Neuronal stem cell (in vitro differentiated cells): ENCODE results near the gene PDE1C.

ENCODE experiments used
- DNase-seq: peaks from one replicate; pipeline ENCODE4 v3.0.0-alpha.2; 2013; ENCODE audit warnings: low spot score
- H2AFZ ChIP-seq: one replicate; pipeline ENCODE4 v1.6.1; 2013; ENCODE audit warnings: mild to moderate bottlenecking, low read length, inconsistent platforms
- H2AK5ac ChIP-seq: 2 replicates; pipeline ENCODE4 v1.6.1; 2013; ENCODE audit warnings: low read depth, mild to moderate bottlenecking, inconsistent platforms, low read length, moderate library complexity, mixed read lengths
- H2BK120ac ChIP-seq: 2 replicates; pipeline ENCODE4 v1.6.1; 2013; ENCODE audit warnings: low read depth, mild to moderate bottlenecking, inconsistent platforms, low read length, moderate library complexity, mixed read lengths
- H2BK12ac ChIP-seq: one replicate; pipeline ENCODE4 v1.6.1; 2013; ENCODE audit warnings: low read length, inconsistent platforms
- H2BK15ac ChIP-seq: 2 replicates; pipeline ENCODE4 v1.6.1; 2013; ENCODE audit warnings: mild to moderate bottlenecking, low read length, inconsistent platforms, mixed read lengths
- H2BK5ac ChIP-seq: one replicate; pipeline ENCODE4 v1.6.1; 2013; ENCODE audit warnings: inconsistent platforms, mild to moderate bottlenecking, low read length, moderate library complexity
- H3K14ac ChIP-seq: one replicate; pipeline ENCODE4 v1.6.1; 2013; ENCODE audit warnings: low read length, inconsistent platforms
- H3K18ac ChIP-seq: 2 replicates; pipeline ENCODE4 v1.6.1; 2013; ENCODE audit warnings: low read length, inconsistent platforms
- H3K23ac ChIP-seq: 2 replicates; pipeline ENCODE4 v1.6.1; 2013; ENCODE audit warnings: low read depth, mild to moderate bottlenecking, mixed read lengths, low read length, inconsistent platforms; ENCODE audit not compliant: poor library complexity
- H3K27ac ChIP-seq: replicated peaks from 3 replicates; pipeline ENCODE4 v1.5.1; 2013; ENCODE audit warnings: low read length, inconsistent platforms
- H3K27me3 ChIP-seq, 3 experiments: 2 replicates each; pipeline ENCODE4 v1.6.1; 2013; ENCODE audit warnings: low read length in 3 of 3, mild to moderate bottlenecking in 2 of 3, inconsistent platforms in 1 of 3, low read depth in 1 of 3, mixed read lengths in 1 of 3, moderate library complexity in 1 of 3; ENCODE audit not compliant: control insufficient read depth in 3 of 3, insufficient read depth in 3 of 3
- H3K36me3 ChIP-seq, 2 donors: replicated peaks in 1 of 2; 2 replicates each; pipeline ENCODE4 v1.6.1; 2013; ENCODE audit warnings: low read length in 2 of 2; ENCODE audit not compliant: control insufficient read depth in 2 of 2, insufficient read depth in 2 of 2
- H3K4ac ChIP-seq: 2 replicates; pipeline ENCODE4 v1.6.1; 2013; ENCODE audit warnings: inconsistent platforms, mild to moderate bottlenecking, low read length, moderate library complexity
- H3K4me1 ChIP-seq, 2 donors: 1 replicate in 1 of 2; 2 replicates in 1 of 2; pipeline ENCODE4 v1.6.1; 2013; ENCODE audit warnings: low read length in 2 of 2, low read depth in 1 of 2; ENCODE audit not compliant: control insufficient read depth in 2 of 2, insufficient read depth in 1 of 2
- H3K4me2 ChIP-seq: one replicate; pipeline ENCODE4 v1.6.1; 2013; ENCODE audit warnings: mild to moderate bottlenecking, low read length, inconsistent platforms; ENCODE audit not compliant: insufficient read depth, poor library complexity, severe bottlenecking
- H3K4me3 ChIP-seq, 2 donors: 2 replicates each; pipeline ENCODE4 v1.5.1; 2013; ENCODE audit warnings: low read length in 2 of 2, mild to moderate bottlenecking in 2 of 2, inconsistent platforms in 1 of 2, moderate library complexity in 1 of 2
- H3K79me1 ChIP-seq: one replicate; pipeline ENCODE4 v1.6.1; 2013; ENCODE audit warnings: low read depth, mild to moderate bottlenecking, inconsistent platforms, low read length, moderate library complexity
- H3K9ac ChIP-seq: one replicate; pipeline ENCODE4 v1.6.1; 2013; ENCODE audit warnings: mild to moderate bottlenecking, low read depth, low read length, inconsistent platforms; ENCODE audit not compliant: poor library complexity
- H3K9me3 ChIP-seq, 2 donors: replicated peaks in 1 of 2; 2 replicates each; pipeline versions ENCODE3 to v1.6.1; 2013; ENCODE audit warnings: low read length in 2 of 2, mild to moderate bottlenecking in 2 of 2, inconsistent platforms in 1 of 2, low read depth in 1 of 2, mixed read lengths in 1 of 2, moderate library complexity in 1 of 2; ENCODE audit not compliant: control insufficient read depth in 2 of 2, insufficient read depth in 1 of 2
- H4K8ac ChIP-seq: one replicate; pipeline ENCODE4 v1.6.1; 2013; ENCODE audit warnings: low read depth, mild to moderate bottlenecking, inconsistent platforms, low read length, moderate library complexity
- H4K91ac ChIP-seq: one replicate; pipeline ENCODE4 v1.6.1; 2013; ENCODE audit warnings: low read length, low read depth, mild to moderate bottlenecking, inconsistent platforms; ENCODE audit not compliant: poor library complexity
- whole genome bisulfite sequencing, 2 donors: extraction: QIAGEN DNeasy Blood & Tissue Kit; methylation state at CpG; one replicate each; pipeline ENCODE4 v1.1.7; 2013; ENCODE audit warnings: missing lambda C conversion rate in 2 of 2, mixed read lengths in 1 of 2; ENCODE audit not compliant: insufficient read length in 2 of 2, insufficient replicate concordance in 1 of 2; ENCODE audit errors: extremely low coverage in 2 of 2; 5-methylcytosine and 5-hydroxymethylcytosine counted together

Gene PDE1C

DNA sequence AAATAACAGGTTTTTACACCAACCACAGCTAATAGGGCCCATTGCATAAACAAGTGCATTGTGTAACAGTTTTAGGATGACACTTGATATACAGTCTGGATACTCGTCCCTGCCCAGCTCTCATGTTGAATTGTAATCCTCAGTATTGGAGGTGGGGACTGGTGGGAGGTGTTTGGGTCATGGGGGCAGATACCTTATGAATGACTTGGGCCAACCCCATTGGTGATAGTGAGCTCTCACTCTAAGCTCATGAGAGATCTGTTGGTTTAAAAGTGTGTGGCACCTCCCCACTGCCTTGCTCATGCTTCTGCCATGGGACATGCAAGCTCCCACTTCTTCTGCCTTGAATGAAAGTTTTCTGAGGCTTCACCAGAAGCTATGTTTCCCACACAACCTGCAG, 136.7 kb downstream of the PDE1C start:
- Histone ChIP-seq H3K27me3 (no peaks in the 10 kb centered on the region), H3K9me3 (no peaks in the 10 kb centered on the region), H3K23ac (no peak overlapping the region), H3K9ac (no peak overlapping the region), H2BK15ac (no peak overlapping the region), H3K79me1 (no peaks in the 10 kb centered on the region), H3K4me3 (no peak overlapping the region), H2BK12ac (no peak overlapping the region), H4K91ac (no peak overlapping the region), H3K36me3 (no peaks in the 10 kb centered on the region), H2AFZ (no peak overlapping the region), H2BK5ac (no peak overlapping the region), H3K4ac (no peak overlapping the region), H3K14ac (no peak overlapping the region), H3K4me2 (no peak overlapping the region), H2AK5ac (no peak overlapping the region), H2BK120ac (no peak overlapping the region), H4K8ac (no peak overlapping the region), H3K27ac (no peak overlapping the region), H3K18ac (no peak overlapping the region), H3K4me1 (peaks cover 0 to 2% of the 10 kb centered on the region in 2 donors)
- no peak for DNase-seq
- no CpG with 5 or more reads among the region's 1 CpG for WGBS, 2 donors

DNA sequence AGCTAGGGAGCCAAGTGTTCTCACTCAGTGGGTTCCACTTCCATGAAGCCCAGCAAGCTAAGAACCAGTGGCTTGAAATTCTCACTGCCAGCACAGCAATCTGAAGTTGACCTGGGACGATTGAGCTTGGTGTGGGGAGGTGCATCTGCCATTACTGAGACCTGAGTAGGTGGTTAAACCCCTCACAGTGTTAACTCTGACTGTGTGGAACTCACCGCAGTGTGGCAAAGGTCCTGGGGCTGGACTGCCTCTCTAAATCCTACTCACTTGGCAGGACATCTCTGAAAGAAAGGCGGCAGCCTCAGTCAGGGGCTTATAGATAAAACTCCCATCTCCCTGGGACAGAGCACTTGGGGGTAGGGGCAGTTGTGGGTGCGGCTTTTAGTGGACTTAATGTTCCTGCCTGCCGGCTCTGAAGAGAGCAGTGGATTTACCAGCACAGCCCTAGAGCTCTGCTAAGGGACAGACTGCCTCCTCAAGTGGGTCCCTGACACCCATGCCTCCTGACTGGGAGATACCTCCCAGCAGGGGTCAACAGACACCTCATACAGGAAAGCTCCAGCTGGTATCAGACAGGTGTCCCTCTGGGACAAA, 143.1 kb downstream of the PDE1C start:
- H3K4me3 ChIP-seq, result no peak overlapping the region
- H3K4me1 ChIP-seq, result no peaks in the 10 kb centered on the region
- H4K8ac ChIP-seq, result no peak overlapping the region
- H2AK5ac ChIP-seq, result no peak overlapping the region
- no peak for DNase-seq
- H3K27ac ChIP-seq, result no peak overlapping the region
- no peak overlapping the region for H2BK120ac ChIP-seq
- H3K4ac ChIP-seq, result no peak overlapping the region
- H3K27me3 ChIP-seq, result no peaks in the 10 kb centered on the region
- no peaks in the 10 kb centered on the region for H3K9me3 ChIP-seq
- H3K23ac ChIP-seq, result no peak overlapping the region
- no peak overlapping the region for H3K18ac ChIP-seq
- no peak overlapping the region for H3K9ac ChIP-seq
- H3K79me1 ChIP-seq, result no peaks in the 10 kb centered on the region
- no peak overlapping the region for H2BK5ac ChIP-seq
- H3K14ac ChIP-seq, result no peak overlapping the region
- no peak overlapping the region for H2BK12ac ChIP-seq
- H4K91ac ChIP-seq, result no peak overlapping the region
- no CpG with 5 or more reads among the region's 5 CpGs for WGBS, 2 donors
- H2AFZ ChIP-seq, result no peak overlapping the region
- no peak overlapping the region for H3K4me2 ChIP-seq
- H2BK15ac ChIP-seq, result no peak overlapping the region
- H3K36me3 ChIP-seq, result no peaks in the 10 kb centered on the region

DNA sequence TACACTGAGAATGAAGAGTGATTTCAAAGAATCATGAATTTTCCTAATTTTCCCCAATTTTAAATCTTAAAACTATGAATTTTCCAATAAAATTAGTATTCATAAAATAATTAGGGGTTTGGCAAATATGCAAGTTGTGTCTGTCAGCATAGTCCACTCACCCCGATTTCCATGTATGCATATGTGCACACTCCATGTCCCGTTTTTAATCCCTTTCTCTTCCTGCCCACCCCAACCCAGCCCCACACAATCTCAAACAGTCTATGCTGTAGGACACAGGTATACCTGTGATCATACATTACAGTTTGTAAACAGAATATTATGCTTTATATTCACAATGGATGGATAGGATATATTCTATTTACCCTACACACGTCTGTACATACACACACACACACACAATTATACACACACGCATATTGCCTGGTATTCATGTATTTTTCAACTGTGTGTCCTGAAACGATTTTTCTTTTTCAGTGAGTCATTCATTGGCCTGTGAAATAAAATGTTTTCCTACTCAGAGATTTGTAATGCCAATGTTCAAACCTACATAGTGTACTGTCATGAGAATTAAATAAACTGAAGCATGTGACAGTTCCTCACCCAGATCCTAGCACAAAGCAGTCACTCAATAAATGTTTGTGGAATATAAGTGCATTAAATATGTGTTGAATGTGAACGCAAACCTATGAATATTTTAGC, 144.3 kb downstream of the PDE1C start:
- Histone ChIP-seq H2BK12ac (no peak overlapping the region), H3K79me1 (no peaks in the 10 kb centered on the region), H3K4me3 (no peak overlapping the region), H3K36me3 (no peaks in the 10 kb centered on the region), H3K18ac (no peak overlapping the region), H4K91ac (no peak overlapping the region), H3K4me2 (no peak overlapping the region), H2AK5ac (no peak overlapping the region), H3K4me1 (no peaks in the 10 kb centered on the region), H3K27ac (no peak overlapping the region), H2BK15ac (no peak overlapping the region), H3K27me3 (no peaks in the 10 kb centered on the region), H2BK120ac (no peak overlapping the region), H2BK5ac (no peak overlapping the region), H2AFZ (no peak overlapping the region), H3K9me3 (no peaks in the 10 kb centered on the region), H3K9ac (no peak overlapping the region), H3K4ac (no peak overlapping the region), H3K14ac (no peak overlapping the region), H4K8ac (no peak overlapping the region), H3K23ac (no peak overlapping the region)
- no CpG with 5 or more reads among the region's 6 CpGs for WGBS, 2 donors
- no peak for DNase-seq

DNA sequence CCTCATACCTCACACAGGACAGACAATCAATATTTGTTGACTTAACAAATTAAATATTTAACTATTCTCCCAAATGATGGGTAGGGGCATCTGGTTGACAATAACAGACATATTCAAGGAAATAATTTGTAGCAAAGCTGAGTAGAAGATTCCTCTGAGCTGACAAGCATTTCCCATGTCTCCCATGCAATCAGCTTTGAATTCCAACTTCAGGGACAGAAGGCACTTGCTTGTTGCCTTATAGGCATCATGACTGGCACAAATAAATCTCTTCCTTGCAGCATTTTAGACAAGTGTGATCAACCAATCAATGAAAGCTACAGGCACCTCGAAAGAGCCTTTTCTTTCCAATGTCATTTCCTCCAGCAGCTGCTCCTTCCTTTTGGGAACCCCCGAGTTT, 146.0 kb downstream of the PDE1C start:
- Histone ChIP-seq H3K4ac (no peak overlapping the region), H3K14ac (no peak overlapping the region), H3K4me1 (no peaks in the 10 kb centered on the region), H3K27ac (no peak overlapping the region), H2BK120ac (no peak overlapping the region), H3K27me3 (no peaks in the 10 kb centered on the region), H3K23ac (no peak overlapping the region), H3K4me3 (no peak overlapping the region), H3K36me3 (no peaks in the 10 kb centered on the region), H2BK5ac (no peak overlapping the region), H4K91ac (no peak overlapping the region), H2AK5ac (no peak overlapping the region), H3K4me2 (no peak overlapping the region), H2BK15ac (no peak overlapping the region), H3K9ac (no peak overlapping the region), H4K8ac (no peak overlapping the region), H3K79me1 (no peaks in the 10 kb centered on the region), H3K9me3 (no peaks in the 10 kb centered on the region), H3K18ac (no peak overlapping the region), H2AFZ (no peak overlapping the region), H2BK12ac (no peak overlapping the region)
- DNase-seq, result no peak
- no CpG with 5 or more reads among the region's 2 CpGs for WGBS, 2 donors
